ENCODE data around the gene ARFGAP1.

DNA sequence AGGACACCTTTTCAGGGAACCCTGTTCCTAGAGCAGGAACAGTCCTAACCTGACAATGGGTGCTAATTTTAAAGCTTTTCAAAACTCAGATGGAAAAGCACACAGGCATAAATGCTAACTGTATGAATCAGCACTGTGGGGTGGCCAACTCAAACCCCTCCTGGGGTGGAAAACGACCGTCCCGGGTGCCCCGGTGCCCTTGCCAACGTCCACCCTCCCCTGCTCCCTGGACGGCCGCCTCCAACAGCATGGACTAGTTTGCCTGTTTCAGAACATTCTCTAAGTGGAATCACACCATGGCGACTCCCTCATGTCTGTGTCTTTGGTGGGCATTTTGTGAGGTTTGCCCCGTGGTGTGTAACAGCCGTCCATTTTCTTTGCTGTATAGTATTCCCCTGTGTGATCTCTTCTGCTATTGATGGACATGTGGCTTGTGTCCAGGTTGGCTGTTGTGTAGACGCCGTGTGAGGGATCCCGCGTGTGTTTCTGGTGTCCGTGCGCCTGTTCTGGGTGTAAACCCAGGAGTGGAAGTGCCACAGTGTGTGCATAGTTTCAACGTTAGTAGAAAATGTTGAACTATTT is 26.2 kb downstream of the ARFGAP1 start:
- TF ChIP-seq SPI1 (IDR thresholded peaks at IDR 0.05; ENCODE audit: low read depth, low read length) = no peak
- TF ChIP-seq POLR2A (IDR thresholded peaks at IDR 0.05; ENCODE audit: low read depth, low read length) = no peak
- TF ChIP-seq POLR2AphosphoS5 (IDR thresholded peaks at IDR 0.05; ENCODE audit: low read depth, low read length) = no peak
- no peak for TF ChIP-seq TAF1 (IDR thresholded peaks at IDR 0.05; ENCODE audit: low read depth, low read length)
- no peak for TF ChIP-seq PAX5 (IDR thresholded peaks at IDR 0.05; ENCODE audit: insufficient read depth, low read length, severe bottlenecking)

All from GM12891 (cell line).